Caki2 (cell line): ENCODE measurements around the gene SSRP1. TPM values are rescaled to one million over a fixed set of nuclear protein-coding genes. Genes with fewer than 3 reads are reported as not detected.

Experiments used
- DNase-seq: peaks from one replicate; pipeline ENCODE4 v3.0.0-alpha.2; 2015; ENCODE audit warnings: low read depth
- in situ Hi-C: cut with HindIII; loops from 2 replicates; pipeline ENCODE4 v1.10.0; 2016; ENCODE audit warnings: low sequenced_read_pairs, low pct_unique_long_range_greater_than_20kb, mixed read lengths
- total RNA-seq: library from RNA; depleted of rRNA; stranded (reverse); fragments of >200 nt; shearing (Covaris generic); gene quantifications from 2 replicates; pipeline ENCODE4 v1.2.3, GENCODE V29; 2014; ENCODE audit warnings: low replicate concordance

Gene SSRP1
- total RNA-seq, 1 experiment from 2014 or later = 147 TPM

- in situ Hi-C loops = no loop called here
- peak; percentile 93 for DNase-seq
Observed at GRCh38 chr11:57322256-57323166, 13.2 kb downstream of the SSRP1 start.

GRCh38 chr11:57321388-57322255, 14.1 kb downstream of the SSRP1 start:
- no peak for DNase-seq
- in situ Hi-C loops = no loop called here

- DNase-seq = no peak
- in situ Hi-C loops = no loop called here
Observed at GRCh38 chr11:57320719-57321387, 14.8 kb downstream of the SSRP1 start.

GRCh38 chr11:57320067-57320718, 15.5 kb downstream of the SSRP1 start:
- no peak for DNase-seq
- in situ Hi-C loops = no loop called here

- no peak for DNase-seq
- in situ Hi-C loops = no loop called here
Observed at GRCh38 chr11:57318178-57318577, 17.5 kb downstream of the SSRP1 start.

GRCh38 chr11:57316017-57316416, 19.7 kb downstream of the SSRP1 start:
- in situ Hi-C loops = no loop called here
- no peak for DNase-seq

GRCh38 chr11:57315491-57315890, 20.2 kb downstream of the SSRP1 start:
- DNase-seq = no peak
- in situ Hi-C loops = no loop called here

GRCh38 chr11:57314221-57314973, 21.3 kb downstream of the SSRP1 start:
- in situ Hi-C loops = no loop called here
- DNase-seq = no peak

- in situ Hi-C loops = no loop called here
- DNase-seq = no peak
Observed at GRCh38 chr11:57313788-57314135, 21.9 kb downstream of the SSRP1 start.

- in situ Hi-C loops = no loop called here
- DNase-seq = no peak
Observed at GRCh38 chr11:57313071-57313787, 22.5 kb downstream of the SSRP1 start.

GRCh38 chr11:57312511-57313021, 23.1 kb downstream of the SSRP1 start:
- DNase-seq = no peak
- in situ Hi-C loops = no loop called here

- peak; percentile 84 for DNase-seq
- in situ Hi-C loops = no loop called here
Observed at GRCh38 chr11:57311109-57311936, 24.4 kb downstream of the SSRP1 start.

GRCh38 chr11:57310630-57311086, 25.0 kb downstream of the SSRP1 start:
- no peak for DNase-seq
- in situ Hi-C loops = no loop called here

- DNase-seq = no peak
- in situ Hi-C loops = no loop called here
Observed at GRCh38 chr11:57310091-57310490, 25.6 kb downstream of the SSRP1 start.

GRCh38 chr11:57309106-57310059, 26.3 kb downstream of the SSRP1 start:
- in situ Hi-C loops = no loop called here

More at GRCh38 chr11:57309106-57310059, 26.3 kb downstream of the SSRP1 start:
- no peak for DNase-seq
